IPS-18c (cell line): Measurements from ENCODE around the gene GNG4.
"Not testable (repeated sequence)": the region's sequence is repeated elsewhere in the genome, so short reads cannot be mapped to it uniquely, and the experiment has no call there.

Source experiments
- H3K4me3 ChIP-seq: 2 replicates; pipeline ENCODE4 v1.7.0; 2013; ENCODE audit warnings: low read depth, mild to moderate bottlenecking, low read length, moderate library complexity; ENCODE audit not compliant: insufficient read depth
- H3K9me3 ChIP-seq: one replicate; pipeline ENCODE4 v1.6.1; 2013; ENCODE audit warnings: mild to moderate bottlenecking, low read length, moderate library complexity; ENCODE audit not compliant: control insufficient read depth, insufficient read depth

GNG4 gene

DNA sequence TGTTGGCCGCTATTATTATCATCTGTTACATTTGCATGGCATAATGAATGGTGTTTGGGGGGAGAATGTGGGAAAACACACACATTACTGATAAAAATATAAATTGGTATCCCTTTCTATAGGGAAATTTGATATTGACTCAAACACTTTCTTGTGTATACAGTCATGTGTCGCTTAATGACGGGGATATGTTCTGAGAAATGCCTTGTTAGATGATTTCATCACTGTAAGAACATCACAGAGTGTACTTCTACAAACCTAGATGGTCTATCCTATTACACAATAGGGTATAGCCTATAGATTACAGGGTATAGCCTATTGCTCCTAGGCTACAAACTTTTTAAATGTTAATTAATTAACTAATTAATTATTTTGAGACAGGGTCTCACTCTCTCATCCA lies 78.1 kb downstream of the GNG4 start:
- Histone ChIP-seq H3K4me3 (no peak overlapping the region), H3K9me3 (no peaks in the 10 kb centered on the region)

DNA sequence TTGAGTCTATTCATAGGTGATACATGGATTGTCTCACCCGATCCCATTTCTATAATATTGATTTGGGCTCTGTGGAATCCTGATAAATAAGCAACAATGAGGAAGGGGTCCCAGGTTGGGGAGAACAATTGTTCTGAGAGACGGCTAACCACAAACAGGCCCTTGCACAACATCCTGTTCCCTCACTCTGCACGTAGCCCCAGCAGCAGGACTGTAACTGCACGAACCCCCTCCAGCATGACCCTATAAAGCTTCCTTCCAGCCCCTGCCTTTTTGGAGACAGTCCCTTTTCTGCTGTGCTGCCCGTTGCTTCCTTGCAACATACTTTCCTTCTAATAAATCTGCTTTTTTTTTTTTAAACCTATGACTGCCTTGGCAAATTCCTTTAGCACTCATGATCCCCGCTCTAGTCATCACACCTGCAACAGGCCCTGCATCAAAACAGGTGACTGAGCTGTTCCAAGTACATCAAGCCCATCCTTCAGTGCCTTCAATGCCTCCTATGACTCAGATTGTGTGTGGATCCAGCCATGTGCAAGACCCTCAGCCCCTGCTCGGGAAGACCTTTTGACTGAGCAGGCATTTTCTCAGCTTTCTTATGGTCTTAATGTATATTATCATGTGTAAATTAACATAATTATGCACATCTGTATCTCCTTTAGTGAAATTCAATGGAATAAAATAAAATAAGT lies 81.6 kb downstream of the GNG4 start:
- no peak overlapping the region for H3K4me3 ChIP-seq
- no peaks in the 10 kb centered on the region for H3K9me3 ChIP-seq

DNA sequence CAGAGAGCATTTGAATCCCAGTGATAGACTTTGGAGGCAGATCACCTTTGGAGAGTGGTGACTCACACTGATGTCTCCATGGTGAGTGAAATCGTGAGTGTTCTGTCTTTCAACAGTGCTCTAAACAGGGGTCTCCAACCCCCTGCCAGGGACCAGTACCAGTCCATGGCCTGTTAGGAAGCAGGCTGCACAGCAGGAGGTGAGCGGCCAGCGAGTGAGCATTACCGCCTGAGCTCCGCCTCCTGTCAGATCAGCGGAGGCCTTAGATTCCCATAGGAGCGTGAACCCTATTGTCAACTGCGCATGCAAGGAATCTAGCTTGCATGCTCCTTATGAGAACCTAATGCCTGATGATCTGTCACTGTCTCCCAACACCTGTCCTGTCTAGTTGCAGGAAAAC lies 83.5 kb downstream of the GNG4 start:
- Histone ChIP-seq H3K9me3 (no peaks in the 10 kb centered on the region), H3K4me3 (no peak overlapping the region)

DNA sequence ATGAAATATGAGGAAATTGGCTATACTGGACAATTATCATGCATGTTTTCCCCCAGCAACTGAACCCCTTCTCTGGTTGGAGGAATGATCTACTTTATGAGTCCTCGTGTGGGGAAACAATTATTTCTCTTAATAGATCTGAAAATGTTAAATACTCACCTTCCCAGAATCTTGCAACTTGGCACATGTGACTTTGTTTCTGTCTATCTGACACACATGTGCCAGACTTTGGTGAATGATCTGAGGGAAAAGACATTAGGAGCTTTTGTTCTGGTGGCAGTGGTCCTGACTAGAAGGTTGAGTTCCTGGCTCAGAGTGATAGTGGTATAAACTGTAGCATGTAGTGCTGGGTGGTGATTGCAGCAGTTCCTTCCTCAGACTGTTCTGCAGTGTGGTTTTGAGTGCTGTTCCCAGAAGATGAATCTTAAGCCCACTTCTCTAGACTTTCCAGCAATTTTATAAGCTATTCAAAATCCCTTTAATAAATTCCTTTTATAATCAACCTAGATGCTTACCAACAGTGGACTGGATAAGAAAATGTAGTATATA lies 86.0 kb downstream of the GNG4 start:
- no peak overlapping the region for H3K4me3 ChIP-seq
- no peaks in the 10 kb centered on the region for H3K9me3 ChIP-seq

DNA sequence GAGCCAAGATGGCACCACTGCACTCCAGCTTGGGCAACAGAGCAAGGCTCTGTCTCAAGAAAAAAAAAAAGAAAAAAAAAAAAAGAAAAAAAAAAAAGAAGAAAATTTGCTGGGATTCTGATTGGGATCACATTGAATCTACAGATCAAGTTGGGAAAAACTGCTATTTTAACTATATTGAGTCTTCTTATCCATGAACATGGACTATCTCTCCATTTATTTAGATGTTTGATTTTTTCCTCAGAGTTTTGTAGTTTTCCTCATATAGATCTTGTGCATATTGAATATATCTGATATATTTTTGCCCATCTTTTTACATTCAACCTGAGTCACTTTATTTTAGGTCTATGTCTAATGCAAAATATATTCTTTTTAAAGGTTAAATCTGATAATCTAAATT lies 87.0 kb downstream of the GNG4 start:
- no peaks in the 10 kb centered on the region for H3K9me3 ChIP-seq
- no peak overlapping the region for H3K4me3 ChIP-seq

DNA sequence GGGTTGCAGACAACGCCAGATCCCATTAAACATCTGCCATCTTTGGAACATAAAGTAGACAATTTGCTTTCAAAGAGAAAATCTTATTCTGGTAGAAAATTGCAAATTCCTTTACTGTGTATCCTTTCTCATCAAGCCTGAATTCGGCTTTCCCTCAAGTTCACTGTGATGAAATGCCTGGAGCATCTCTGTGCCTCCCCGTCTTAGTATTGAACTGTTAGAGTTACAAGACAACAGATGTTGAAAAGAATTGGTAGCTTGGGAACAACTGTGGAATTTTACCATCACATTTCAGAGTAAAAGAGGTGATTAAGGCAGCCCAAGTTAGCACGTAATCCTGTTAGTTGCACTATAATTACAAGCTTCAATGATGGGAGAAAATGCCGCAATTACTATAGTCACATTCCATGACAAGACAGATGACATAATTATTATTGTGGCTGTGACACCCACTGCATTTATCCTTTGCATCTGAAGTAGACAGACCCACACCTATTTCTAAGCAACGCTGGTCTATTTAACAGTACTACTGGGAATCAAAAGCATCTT lies 90.9 kb downstream of the GNG4 start:
- no peaks in the 10 kb centered on the region for H3K9me3 ChIP-seq
- H3K4me3 ChIP-seq = no peak overlapping the region

DNA sequence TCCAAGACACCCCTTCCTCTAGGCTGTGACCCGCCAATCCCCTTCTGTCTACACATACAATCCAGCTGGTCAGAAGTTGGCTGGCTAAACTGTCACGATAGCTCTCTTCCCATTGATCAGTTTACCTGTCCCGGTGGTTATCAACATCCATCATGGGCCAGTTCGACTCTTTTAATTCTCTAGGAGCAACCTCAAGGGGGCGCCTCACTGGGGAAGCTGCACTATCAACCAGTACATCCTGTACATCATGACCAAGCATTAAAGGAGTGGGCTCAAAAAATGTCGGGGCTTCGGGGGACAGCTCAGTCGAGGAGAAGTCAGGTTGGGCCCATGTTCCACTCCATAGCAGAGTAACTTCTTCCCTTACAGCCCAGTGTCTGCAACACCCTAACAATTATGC lies 92.1 kb downstream of the GNG4 start:
- H3K9me3 ChIP-seq = no peaks in the 10 kb centered on the region
- H3K4me3 ChIP-seq = no peak overlapping the region

DNA sequence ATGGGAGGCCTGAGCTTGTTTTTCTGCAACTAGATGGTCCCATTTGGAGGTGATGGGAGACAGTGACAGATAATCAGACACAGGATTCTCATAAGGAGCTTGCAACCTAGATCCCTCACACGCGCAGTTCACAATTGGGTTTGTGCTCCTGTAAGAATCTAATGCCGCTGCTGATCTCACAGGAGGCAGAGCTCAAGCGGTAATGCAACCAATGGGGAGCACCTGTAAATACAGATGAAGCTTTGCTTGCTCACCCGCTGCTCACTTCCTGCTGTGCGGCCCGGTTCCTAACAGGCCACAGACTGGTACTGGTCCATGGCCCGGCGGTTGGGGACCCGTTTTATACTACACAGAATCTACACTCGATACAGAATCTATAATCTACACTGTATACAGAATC lies 92.8 kb downstream of the GNG4 start:
- Histone ChIP-seq H3K4me3 (no peak overlapping the region), H3K9me3 (no peaks in the 10 kb centered on the region)

DNA sequence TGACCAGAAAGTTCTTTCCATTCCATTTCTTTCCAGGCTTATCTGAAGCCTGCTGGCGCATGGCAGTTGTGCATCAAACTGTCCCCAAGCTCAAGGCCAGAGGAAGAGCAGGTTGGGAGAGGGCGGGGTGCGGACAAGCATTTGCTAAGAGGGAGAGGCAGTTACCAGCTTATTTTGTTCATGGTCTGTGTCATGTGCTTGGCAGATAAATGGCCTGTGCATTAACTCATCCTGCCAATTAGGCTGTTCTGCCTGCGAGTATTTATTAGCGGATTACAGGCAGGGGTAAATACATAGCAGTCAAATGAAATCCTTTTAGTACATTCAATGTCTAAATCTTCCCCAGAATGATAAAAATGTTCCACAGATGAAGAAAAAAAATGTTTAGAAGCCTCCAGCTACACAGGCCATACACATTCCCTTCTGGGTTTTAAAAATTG lies 96.5 kb downstream of the GNG4 start:
- Histone ChIP-seq H3K9me3 (no peaks in the 10 kb centered on the region), H3K4me3 (no peak overlapping the region)

DNA sequence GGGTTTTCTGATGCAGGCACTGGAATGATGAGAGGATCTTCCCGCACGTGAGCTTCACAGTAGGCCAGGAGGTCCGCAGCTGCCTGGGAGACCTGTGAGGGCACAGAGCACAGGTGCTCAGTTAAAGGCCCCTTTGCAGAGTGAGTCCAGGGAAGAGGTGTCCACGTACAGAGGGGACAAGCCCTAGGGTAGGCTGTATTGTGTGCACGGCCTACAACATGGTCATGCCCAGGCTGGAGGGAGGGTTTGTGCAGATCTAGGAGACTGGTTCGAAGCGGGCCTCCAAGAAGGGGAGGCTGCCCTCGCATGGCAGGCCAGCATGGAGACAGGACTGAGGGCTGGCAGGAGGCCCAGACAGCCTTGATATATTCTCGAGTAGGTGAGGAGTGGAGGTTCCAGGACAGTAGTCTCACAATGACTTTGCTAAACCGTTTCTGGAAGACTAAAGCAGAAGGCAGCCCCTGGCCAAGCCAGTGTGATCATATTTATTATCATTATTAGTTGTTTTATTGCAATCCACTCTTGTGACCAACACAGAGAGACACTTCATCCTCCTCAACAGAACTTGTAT lies 97.4 kb downstream of the GNG4 start:
- Histone ChIP-seq H3K4me3 (no peak overlapping the region), H3K9me3 (no peaks in the 10 kb centered on the region)

DNA sequence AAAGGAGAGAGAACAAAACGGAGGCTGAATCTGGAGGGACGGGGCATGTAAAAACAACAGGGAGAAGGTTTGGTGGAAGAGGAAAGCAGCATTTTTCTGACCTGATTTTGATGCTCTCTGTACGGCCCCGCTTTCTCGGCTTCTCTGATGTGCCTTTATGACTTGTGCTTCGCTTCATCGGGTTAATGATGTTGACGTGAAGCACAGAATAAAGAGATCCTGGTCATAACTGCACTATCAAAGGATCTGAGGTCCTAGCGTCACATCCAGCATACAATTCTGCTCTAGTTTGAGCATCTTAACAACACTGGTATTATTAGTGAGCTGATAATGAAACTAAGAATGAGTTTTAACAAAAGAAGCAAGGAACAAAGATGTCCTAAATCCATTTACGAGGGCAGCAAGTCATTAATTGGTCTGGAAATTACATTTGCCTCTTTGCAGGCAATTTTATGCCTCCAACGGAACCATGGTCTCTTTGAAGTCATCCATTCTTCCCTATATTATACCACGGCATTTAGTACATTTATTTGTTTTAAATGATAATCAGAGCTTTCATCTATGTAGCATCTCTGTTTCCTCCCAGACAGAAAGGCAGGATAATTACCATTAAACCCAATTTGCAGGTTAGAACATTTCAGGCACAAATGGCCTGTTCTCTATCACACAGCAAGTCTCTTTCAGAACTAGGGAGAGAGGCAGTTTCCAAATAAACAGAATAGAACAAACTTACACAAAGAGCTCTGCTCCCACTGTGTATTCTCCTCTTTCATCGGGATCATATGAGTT lies 100.0 kb downstream of the GNG4 start:
- Histone ChIP-seq H3K9me3 (no peaks in the 10 kb centered on the region), H3K4me3 (no peak overlapping the region)

DNA sequence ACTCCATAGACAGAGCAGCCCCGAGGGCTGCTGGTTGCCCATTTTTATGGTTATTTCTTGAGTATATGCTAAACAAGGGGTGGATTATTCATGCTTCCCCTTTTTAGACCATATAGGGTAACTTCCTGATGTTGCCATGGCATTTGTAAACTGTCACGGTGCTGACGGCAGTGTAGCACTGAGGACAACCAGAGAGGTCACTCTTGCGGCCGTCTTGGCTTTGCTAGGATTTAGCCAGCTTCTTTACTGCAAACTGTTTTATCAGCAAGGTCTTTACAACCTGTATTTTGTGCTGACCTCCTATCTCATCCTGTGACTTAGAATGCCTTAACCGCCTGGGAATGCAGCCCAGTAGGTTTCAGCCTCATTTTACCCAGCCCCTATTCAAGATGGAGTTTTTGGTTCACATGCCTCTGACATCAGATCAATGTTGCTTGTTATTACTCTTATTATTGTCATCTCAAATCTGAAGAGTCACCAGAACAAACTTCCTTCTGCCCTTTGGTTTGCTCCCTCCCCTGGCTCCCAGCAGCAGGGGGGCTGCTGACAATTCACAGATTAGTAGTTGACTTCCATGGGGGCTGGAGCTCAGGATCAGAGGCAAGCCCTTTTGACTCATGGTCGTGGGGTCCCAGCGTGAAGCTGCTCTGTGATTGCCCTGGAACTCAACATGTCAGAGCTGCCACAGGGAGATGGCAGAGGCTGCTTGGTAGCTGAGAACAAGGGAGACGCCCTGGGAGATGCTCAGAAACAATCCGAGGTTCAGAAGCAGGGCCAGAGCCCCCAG lies 103.0 kb downstream of the GNG4 start:
- H3K4me3 ChIP-seq, H3K9me3 ChIP-seq: not testable (repeated sequence)

DNA sequence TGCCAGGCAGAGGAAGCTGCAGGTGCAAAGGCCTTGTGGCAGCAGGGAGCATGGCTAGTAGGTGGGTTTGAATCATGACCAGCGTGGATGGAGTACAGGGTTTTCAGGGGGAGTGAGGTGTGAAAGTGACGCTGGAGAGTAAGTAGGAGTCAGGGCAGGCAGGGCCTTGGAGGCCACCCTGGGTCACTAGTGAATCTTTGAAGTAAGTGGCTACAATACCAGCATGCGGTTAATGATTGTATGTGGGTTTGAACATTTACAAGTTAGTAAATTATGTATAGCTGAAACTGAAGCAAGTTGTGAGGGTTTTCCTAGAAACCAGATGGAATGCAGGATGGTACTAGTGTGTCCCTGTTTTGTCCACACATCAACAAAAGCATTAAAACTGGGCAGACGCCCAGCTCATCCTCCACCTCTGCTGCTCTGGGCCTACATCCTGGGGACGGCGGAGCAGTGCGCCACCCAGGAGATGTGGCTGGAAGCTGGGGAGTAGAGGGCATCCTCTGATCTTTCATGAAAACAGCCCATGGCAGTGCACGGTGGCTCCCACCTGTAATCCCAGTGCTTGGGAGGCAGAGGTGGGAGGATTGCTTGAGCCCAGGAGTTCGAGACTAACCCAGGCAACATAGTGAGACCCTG lies 104.2 kb downstream of the GNG4 start:
- Histone ChIP-seq H3K4me3 (no peak overlapping the region), H3K9me3 (no peaks in the 10 kb centered on the region)

DNA sequence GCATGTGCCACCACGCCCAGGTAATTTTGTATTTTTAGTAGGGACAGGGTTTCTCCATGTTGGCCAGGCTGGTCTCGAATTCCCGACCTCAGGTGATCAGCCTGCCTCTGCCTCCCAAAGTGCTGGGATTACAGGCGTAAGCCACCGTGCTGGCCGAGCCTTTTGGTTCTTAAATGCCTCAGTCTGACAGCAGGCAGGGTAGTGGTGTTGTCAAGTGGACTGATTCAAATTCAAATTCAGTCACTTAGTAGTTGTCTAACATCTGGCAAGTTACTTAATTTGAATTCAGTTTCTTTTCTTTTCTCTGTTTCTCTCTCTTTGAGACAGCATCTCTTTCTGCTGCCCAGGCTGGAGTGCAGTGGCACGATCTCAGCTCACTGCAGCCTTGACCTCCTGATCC lies 106.7 kb downstream of the GNG4 start:
- H3K4me3 ChIP-seq, H3K9me3 ChIP-seq: not testable (repeated sequence)

DNA sequence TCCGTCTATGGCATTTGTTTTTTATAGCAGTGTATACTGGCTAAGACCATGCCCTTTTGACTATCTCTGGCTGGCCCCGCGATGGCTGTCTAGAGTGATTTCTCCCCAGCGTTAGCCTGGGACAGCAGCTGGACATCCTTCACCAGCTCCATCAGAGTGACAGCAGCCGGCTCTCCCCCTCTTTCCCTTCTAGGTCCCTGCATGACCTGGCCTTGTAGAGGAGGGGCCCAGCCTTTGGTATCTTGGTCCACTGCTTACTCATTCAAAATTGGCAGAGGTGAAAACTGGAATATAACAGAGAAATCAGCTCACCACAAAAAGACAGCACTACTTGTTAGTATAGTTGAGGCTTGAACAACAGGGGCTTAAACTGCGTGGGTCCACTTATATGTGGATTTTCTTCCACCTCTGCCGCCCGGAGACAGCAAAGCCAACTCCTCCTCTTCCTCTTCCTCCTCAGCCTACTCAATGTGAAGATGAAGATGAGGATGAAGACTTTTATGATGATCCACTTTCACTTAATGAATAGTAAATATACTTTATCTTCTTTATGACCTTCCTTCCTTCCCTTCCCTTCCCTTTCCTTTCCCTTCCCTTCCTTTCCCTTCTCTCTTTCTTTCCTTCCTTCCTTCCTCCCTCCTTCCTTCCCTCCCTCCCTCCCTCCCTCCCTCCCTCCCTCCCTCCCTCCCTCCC lies 116.0 kb downstream of the GNG4 start:
- H3K9me3 ChIP-seq = no peaks in the 10 kb centered on the region

DNA sequence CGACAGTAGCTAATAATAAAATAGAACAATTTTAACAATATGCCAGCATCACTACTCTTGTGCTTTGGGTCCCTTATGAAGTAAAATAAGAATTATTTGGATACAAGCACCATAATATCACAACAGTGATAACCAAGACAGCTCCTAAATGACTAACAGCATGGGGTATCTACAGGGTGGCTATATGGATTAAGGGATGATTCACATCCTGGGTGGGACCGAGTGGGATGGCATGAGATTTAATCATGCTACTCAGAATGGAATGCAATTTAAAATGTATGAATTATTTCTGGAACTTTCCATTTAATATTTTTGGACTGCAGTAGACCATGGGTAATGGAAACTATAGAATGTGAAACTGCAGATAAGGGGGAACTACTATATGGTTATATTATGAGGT lies 117.2 kb downstream of the GNG4 start:
- H3K4me3 ChIP-seq = no peak overlapping the region
- no peaks in the 10 kb centered on the region for H3K9me3 ChIP-seq

More for the DNA sequence above, 116.0 kb downstream of the GNG4 start:
- H3K4me3 ChIP-seq = no peak overlapping the region
